Activated T-cell treated with anti-CD3 and anti-CD28 coated beads for 48 hours (primary cell): ENCODE results near the gene DDI1.

Experiments used
- DNase-seq: peaks from one replicate; pipeline ENCODE4 v3.0.0-alpha.2; 2020; ENCODE audit warnings: low read depth

Gene DDI1

GRCh38 chr11:104078245-104078644 lies 41.8 kb downstream of the DDI1 start:
- DNase-seq: no peak

- no peak for DNase-seq
Observed at GRCh38 chr11:104078995-104079394, 42.6 kb downstream of the DDI1 start.

- DNase-seq: no peak
Observed at GRCh38 chr11:104086621-104087020, 50.2 kb downstream of the DDI1 start.
